Measurements from ENCODE around the gene CDH23. TPM values are rescaled to one million over a fixed set of nuclear protein-coding genes. Genes with fewer than 3 reads are reported as not detected.

CDH23 gene
- total and polyA plus RNA-seq, 9 of the 15 experiments (the other 6 are each of a cell fraction or from before 2014, with no cell fraction given) = 0.18 to 1.2 (median 0.47) TPM

- peaks cover 40 to 81% of the 10 kb centered on the region in 2 experiments; a peak in 4 of 5 replicates for H3K27me3 ChIP-seq (ENCODE audit: control insufficient read depth in 2 of 2, insufficient read depth in 2 of 2, low read length in 2 of 2)
- WGBS (ENCODE audit: insufficient coverage, low coverage, missing lambda C conversion rate) = 0% methylated on average over 3 of the region's 3 CpGs
- no peak for ATAC-seq
- POLR2A ChIA-PET = interaction anchor here (1.1 kb wide), 1 partner anchor 9 kb away, joined by 7 read pairs; no protein-coding TSS in a partner anchor
- H3K27ac ChIP-seq (ENCODE audit: extremely low read depth, low read depth, low read length) = no peak overlapping the region
- no peak overlapping the region for H2AFZ ChIP-seq (ENCODE audit: low read depth, low read length)
- in situ Hi-C loops (cut with MboI) (no loop called here), intact Hi-C loops (cut with micrococcal nuclease) (no loop called here)
- no peak overlapping the region for H3K9ac ChIP-seq (ENCODE audit: insufficient read depth in 1 of 2, low read depth in 2 of 2, low read length in 2 of 2)
- H3K4me3 ChIP-seq = no peak overlapping the region
- H4K20me1 ChIP-seq (replicated peaks; ENCODE audit: control insufficient read depth, insufficient read depth, low read length) = peaks cover 9% of the 10 kb centered on the region
- no peaks in the 10 kb centered on the region for H3K9me3 ChIP-seq (replicated peaks; ENCODE audit: control insufficient read depth, insufficient read depth, low read depth, low read length)
- no peaks in the 10 kb centered on the region for H3K36me3 ChIP-seq (ENCODE audit: control insufficient read depth, insufficient read depth, low read length)
- no peak for TF ChIP-seq MECOM (CRISPR knock-in tag; IDR thresholded peaks at IDR 0.05)
- TF ChIP-seq ZSCAN29 (IDR thresholded peaks at IDR 0.05) = no peak
- TF ChIP-seq HDAC8 (tag; IDR thresholded peaks at IDR 0.05) = no peak
- TF ChIP-seq HBP1 (CRISPR knock-in tag; IDR thresholded peaks at IDR 0.05) = no peak
- TF ChIP-seq TCFL5 (CRISPR knock-in tag; conservative IDR thresholded peaks at IDR 0.05) = no peak
- TF ChIP-seq ZNF253 (CRISPR knock-in tag; conservative IDR thresholded peaks at IDR 0.05) = no peak
- TF ChIP-seq ZNF274 (IDR thresholded peaks at IDR 0.05; ENCODE audit: borderline replicate concordance, low read depth, low read length) = no peak
- TF ChIP-seq SAP30 (IDR thresholded peaks at IDR 0.05; ENCODE audit: borderline replicate concordance, insufficient read depth, low read depth, low read length, poor library complexity, severe bottlenecking) = no peak
- TF ChIP-seq TOE1 (IDR thresholded peaks at IDR 0.05; ENCODE audit: borderline replicate concordance) = no peak
- TF ChIP-seq TOE1 (CRISPR knock-in tag; IDR thresholded peaks at IDR 0.05; ENCODE audit: borderline replicate concordance, low read depth) = no peak
- TF ChIP-seq RNF2 (IDR thresholded peaks at IDR 0.05) = no peak
- TF ChIP-seq ZNF583 (CRISPR knock-in tag; IDR thresholded peaks at IDR 0.05) = no peak
- no peak for TF ChIP-seq CTBP1 (IDR thresholded peaks at IDR 0.05; ENCODE audit: borderline replicate concordance)
- TF ChIP-seq XRCC4 (IDR thresholded peaks at IDR 0.05; ENCODE audit: extremely low read depth, insufficient read depth, insufficient read length) = no peak
- no peak for TF ChIP-seq HCFC1 (IDR thresholded peaks at IDR 0.05; ENCODE audit: low read depth, low read length)
- TF ChIP-seq RBBP5 (IDR thresholded peaks at IDR 0.05; ENCODE audit: borderline replicate concordance, insufficient read depth, low read length, poor library complexity, severe bottlenecking) = no peak
- no peak for TF ChIP-seq HIVEP1 (CRISPR knock-in tag; IDR thresholded peaks at IDR 0.05)
- no peak for TF ChIP-seq NCOA1 (IDR thresholded peaks at IDR 0.05; ENCODE audit: low read depth)
- TF ChIP-seq CBFA2T2 (conservative IDR thresholded peaks at IDR 0.05) = no peak
- no peak for TF ChIP-seq XRCC5 (IDR thresholded peaks at IDR 0.05; ENCODE audit: low read depth, low read length)
- no peak overlapping the region for H3K4me2 ChIP-seq (ENCODE audit: insufficient read depth, low read length)
- FAIRE-seq = no peak
- no peak for DNase-seq (ENCODE audit: extremely low read depth in 1 of 4, low spot score in 3 of 4)
- no peaks in the 10 kb centered on the region for H3K79me2 ChIP-seq (ENCODE audit: control insufficient read depth, insufficient read depth, low read length)
- CTCF ChIA-PET (ENCODE audit: low intra/inter-chr PET ratio) = no interaction called here
- no peaks in the 10 kb centered on the region for H3K9me1 ChIP-seq (ENCODE audit: control insufficient read depth, insufficient read depth, low read length)
- peaks cover 0 to 5% of the 10 kb centered on the region in 2 experiments; a peak in 3 of 5 replicates for H3K4me1 ChIP-seq (replicated peaks in 1 of 2; ENCODE audit: control insufficient read depth in 2 of 2, insufficient read depth in 2 of 2, low read length in 2 of 2)
- BruUV-seq (replicated peaks) = no TSS peak
Observed at GRCh38 chr10:71478173-71478572, 81.5 kb downstream of the CDH23 start.
